HTERT RPE-1 (cell line): ENCODE measurements around the gene SCO2.

Experiments used
- in situ Hi-C: fragments of 300-500 bp; cut with MboI; formaldehyde crosslinking; loops from 4 replicates; pipeline ENCODE4 v1.14.3; 2020; ENCODE audit warnings: low sequenced_read_pairs

The SCO2 gene

DNA sequence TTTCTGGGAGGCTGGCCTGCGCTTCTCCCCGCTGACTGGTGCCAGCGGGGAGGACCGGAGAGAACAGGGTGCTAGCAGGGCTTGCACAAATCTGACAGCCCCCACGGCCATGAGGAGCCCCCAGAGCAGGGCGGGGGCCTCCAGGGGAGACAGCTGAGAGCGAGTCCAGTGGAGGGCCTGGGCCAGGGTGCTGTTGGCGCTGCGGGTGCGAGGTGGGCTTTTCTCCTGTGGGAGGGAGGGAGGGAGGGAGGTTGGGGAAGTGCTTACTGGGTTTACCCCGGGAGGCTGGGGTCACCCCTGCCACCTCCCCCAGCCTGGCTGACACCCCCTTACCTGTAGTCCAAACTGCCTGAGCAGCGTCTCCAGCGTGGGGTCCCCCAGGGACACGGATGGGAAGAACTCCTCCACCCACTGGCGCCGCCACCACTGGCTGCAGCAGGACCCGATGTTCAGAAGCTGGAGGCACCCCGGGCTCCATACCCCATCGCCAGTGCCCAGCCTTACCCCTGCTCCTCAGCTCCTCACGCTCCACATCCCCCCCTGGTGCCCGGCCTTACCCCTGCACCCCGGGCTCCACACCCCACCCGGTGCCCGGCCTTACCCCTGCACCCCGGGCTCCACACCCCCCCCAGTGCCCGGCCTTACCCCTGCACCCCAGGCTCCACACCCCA lies 21.8 kb downstream of the SCO2 start:
- in situ Hi-C loops = no loop called here

DNA sequence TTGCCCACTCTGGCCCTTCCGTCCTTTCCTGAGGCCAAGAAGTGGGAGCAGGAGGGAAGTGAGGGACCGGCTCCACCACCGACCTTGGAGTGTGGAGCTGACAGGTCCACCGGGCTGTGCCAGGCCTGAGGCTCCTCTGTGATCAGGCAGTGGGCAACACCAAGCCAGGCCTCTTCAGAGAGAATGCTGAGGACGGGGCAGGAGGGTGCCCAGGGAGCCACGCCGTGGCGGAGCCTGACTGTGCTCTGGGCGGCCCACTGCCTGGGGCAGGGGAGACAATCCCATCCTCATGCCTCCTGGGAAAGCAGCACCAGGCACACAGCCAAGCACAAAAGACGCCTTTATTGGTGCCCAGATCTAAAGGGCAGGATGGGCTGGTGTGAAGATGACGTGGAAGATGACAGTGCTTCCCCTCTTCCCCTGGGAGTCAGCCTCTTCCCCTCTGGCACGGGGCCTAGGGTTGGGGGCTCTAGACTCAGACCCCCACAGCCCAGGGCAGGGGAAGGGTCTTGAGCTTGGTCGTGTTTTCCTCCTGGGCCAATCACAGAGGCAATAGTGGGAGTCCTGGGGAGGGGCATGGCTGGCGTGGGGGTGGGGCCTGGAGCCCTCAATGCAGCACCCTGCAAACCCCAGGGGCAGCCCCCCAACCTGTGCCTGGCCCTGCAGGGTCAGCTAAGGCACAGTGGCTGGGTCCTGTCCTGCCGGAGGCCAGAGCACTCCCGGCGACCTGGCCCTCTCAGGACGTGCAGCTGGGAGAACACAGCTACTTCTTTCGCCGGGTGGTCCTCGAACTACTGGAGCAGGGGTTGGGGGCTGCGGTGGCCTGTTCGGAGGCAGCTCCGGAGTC lies 22.5 kb downstream of the SCO2 start:
- in situ Hi-C loops = no loop called here

DNA sequence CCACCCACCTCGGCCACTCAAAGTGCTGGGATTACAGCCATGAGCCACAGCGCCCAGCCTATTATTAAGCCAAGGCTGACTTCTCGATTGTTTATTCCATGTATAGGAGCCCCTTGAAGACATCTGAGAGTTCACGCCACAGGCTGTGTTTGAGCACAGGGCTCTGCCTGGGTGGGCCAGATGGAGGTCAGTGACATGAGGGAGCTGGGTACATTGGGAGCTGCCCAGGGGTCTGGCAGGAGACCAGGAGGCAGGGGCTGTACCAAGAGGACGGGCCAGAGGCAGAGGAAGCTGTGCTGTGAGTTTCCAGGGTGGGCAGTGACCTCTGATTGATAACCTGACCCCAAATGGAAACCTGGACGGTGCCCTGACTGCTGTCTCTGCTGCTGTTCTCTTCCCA lies 23.3 kb downstream of the SCO2 start:
- in situ Hi-C loops = no loop called here

DNA sequence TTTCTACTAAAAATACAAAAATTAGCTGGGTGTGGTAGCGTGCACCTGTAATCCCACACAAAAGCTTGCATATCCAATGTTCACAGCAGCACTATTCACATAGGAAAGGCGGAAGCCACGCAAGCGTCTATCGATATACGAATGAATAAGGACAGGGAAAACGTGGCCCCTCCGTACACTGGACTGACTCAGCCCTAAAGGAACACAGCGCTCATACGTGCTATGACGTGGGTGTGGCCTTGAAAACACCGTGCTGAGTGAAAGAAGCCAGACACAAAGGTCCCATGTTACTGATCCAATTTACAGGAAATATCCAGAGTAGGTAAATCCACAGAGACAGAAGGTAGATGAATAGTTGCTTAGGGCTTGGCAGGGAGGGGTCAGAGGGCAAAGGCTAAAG lies 24.9 kb downstream of the SCO2 start:
- in situ Hi-C loops = no loop called here

DNA sequence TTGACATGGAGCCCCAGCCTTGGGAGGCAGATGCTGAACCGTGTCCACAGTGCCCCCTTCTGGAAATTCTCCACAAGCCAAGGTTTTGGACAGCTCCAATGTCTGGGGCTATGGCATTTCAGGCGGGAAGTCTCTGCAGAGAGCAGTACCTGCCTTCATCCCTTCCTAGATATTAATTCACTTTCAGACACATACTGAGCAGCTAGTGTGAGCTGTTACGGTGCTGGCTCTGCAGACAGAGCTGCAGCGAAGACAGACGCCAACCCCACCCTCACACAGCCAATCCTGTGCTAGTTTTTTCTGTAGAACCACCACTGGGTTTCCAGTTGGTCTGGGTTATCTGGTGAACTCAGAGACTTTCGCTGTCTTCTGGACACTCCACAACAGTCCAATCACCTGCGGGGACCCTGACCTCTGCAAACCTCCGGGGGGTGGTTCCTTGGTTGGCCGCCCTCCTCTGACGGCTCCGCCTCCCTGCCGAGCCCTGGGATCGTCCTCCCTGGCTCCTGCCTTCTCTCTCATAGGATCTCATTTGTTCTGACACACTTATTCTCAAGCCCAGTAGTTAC lies 27.0 kb downstream of the SCO2 start:
- in situ Hi-C loops = no loop called here

DNA sequence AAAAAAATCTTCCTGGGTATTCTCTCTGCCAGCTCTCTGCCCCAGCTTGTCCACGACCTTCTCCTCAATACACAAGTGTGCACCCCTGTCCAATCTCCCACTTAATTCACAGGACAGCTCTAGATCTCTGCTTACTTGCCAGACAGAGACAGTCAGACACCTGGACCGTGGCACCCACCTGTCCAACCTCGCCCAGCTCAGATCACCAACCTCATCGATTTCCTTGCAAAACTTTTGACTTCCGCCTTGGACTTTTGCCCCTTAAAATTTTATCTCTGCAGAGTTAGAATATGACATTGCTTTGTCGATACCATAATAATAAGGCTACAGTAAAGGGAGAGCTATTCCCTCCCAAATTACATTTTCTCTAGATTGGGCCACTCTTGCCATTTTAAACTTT lies 28.3 kb downstream of the SCO2 start:
- in situ Hi-C loops = no loop called here

DNA sequence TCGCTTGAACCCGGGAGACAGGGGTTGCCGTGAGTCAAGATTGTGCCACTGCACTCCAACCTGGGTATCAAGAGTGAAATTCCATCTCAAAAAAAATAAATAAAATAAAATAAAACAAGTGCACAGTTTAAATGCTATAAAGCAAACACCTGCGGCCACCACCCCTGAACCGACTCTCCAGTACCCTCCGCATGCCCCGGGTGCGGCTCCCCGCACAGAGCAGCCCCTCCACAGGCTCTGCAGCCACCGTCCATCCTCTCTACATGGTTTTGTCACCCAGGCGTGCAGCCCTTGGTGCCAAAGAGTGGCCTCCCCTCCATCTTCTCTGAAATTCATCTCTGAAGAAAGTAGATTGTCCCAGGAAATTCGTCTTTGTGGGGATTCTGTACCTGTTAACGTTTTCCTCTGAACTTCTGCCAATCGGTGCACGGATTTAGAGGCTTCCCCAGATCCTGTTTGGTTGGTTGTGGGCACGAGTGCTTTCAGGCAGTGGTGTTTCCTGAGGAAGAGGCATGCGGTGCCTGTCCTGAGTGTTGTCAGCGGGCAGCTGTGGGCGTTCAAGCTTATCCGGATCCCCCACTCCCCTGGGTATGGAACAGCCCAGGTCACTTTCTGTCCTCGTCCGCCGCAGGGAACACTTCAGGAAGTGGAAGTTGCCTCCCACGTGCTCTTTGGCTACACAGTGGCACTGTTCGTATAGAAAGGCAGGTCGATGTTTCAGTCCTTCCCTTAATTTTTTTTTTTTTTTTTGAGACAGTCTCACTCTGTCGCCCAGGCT lies 34.7 kb downstream of the SCO2 start:
- in situ Hi-C loops = no loop called here

DNA sequence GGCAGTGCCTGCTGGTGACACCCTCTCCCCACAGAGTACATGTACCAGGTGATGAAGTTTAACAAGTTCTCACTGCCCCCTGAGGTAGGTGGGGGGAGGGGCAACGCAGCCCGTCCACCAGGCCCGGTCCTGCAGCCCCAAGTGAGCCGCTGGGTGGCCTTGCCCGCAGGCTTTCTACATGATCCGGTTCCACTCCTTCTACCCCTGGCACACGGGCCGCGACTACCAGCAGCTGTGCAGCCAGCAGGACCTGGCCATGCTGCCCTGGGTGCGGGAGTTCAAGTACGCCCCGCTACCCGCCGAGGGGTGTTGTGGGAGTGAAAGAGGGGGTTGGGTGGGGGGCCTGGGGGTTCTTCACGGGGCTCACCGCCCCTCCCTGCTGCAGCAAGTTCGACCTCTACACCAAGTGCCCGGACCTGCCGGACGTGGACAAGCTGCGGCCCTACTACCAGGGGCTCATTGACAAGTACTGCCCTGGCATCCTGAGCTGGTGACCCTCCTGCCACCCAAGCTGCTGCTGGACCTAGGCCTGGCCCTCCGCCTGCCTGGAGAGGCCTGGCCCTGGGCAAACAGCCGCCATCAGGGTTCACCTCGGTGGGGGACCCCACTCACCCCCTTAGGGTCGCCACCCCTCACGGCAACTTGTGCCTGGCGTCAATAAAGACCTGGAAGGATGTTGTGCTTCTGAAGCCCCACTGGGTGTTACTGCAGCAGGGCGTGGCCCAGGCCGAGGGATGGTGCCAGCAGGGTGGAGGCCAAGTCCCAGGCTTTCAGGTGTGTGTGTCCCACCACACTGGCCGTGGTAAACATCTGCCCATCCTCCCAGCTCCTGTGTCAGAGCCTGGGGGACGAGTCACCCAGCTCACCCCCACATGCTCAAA lies 35.8 kb downstream of the SCO2 start:
- in situ Hi-C loops = no loop called here

DNA sequence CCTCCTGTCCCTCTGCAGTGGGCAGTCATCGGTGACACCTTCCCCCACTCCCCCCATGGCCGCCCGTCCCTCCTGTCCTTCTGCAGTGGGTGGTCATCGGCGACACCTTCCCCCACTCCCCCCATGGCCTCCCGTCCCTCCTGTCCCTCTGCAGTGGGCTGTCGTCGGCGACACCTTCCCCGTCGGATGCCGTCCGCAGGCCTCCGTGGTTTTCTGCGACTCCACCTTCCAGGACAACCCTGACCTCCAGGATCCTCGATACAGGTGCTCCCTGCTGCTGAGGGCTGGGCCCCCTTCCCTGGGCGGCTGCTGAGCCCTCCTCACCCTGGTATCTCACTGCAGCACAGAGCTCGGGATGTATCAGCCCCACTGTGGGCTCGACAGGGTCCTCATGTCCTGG lies 36.5 kb downstream of the SCO2 start:
- in situ Hi-C loops = no loop called here

DNA sequence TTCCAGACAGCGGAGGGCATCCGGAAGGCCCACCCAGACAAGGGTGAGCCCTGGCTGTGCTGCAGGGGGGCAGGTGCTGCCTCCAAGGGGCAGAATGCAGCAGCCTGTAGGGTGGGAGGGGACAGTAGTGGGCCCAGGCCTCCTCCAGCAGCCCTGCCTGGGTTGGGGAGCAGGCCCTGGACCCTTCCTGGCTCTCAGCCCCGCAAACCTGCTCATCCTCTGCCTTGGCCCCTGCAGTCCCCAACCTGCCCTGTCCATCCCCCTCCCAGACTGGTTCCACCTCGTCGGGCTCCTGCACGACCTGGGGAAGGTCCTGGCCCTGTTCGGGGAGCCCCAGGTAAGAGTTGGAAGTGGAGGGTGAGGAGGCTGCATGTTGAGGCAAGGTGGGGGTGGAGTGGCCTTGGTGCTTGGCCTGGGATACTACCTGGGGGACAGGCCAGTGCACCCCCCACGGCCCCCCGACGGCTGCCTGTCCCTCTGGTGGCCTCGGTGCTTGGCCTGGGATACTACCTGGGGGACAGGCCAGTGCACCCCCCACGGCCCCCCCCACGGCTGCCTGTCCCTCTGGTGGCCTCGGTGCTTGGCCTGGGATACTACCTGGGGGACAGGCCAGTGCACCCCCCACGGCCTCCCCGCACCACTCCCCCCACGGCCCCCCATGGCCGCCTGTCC lies 37.3 kb downstream of the SCO2 start:
- in situ Hi-C loops = no loop called here

DNA sequence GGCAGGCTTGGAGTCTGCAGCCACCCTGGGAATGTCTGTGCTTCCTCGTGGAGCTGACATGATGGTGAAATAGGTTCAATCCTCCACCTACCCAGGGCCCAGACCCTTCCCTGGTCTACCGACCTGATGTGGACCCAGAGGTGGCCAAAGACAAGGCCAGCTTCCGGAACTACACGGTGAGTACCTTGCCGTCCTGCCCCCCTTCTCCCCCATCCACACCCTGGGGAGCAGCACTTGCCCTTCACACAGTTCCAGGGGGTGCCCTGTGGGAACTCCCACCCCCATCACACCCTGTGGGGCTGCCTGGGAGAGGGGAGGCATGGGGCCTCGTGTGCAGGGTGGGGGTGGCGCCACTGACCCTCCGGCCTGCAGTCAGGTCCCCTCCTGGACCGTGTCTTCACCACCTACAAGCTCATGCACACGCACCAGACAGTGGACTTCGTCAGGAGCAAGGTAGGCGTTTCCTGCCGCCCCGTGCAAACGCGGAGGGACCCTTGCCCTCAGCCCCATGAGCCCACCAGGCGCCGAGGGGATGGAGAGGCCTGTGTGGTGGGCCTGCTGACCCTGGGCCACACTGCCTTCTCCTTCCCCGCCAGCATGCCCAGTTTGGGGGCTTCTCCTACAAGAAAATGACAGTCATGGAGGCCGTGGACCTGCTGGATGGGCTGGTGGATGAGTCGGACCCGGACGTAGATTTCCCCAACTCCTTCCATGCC lies 38.0 kb downstream of the SCO2 start:
- in situ Hi-C loops = no loop called here

DNA sequence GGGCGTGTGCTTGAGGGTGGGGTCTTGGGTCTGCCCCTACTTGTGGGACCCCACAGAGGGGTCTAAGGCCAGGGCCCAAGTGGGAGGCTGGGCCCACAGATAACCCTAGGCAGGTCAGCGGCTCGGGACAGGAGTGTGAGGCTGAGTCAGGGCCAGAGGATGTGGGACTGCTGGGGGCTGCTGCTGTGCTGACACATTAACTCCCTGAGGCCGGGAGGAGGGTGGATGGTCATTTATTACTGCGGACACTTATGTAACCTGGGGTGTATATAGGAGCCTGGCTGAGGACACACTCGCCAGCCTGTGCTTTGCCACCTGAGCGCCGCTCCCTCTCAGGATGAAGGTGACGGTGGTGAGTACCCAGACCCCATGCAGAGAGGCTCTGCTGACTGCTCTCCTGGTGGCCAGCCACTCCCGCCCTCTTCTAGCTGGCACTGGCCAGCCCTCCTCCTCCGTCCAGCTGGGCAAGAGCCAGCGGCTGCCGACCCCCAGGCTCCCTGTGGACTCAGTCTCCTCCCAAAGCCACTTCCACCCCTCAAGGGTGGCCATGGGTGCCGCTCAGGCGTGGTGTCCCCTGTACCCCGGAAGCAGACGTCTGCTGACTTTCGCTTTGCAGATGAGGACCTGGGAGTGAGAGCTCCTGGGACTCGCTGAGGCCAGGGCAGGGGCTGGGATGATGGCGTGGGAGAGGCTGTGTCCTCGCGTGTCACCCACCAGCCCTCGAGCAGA lies 38.7 kb downstream of the SCO2 start, which contains the start of gene MIOX:
Gene MIOX, plus strand, starts transcription at position 299 of the 729 bp plus-strand sequence. Its CDS starts 39 bp downstream, at position 338.
- in situ Hi-C loops = no loop called here

DNA sequence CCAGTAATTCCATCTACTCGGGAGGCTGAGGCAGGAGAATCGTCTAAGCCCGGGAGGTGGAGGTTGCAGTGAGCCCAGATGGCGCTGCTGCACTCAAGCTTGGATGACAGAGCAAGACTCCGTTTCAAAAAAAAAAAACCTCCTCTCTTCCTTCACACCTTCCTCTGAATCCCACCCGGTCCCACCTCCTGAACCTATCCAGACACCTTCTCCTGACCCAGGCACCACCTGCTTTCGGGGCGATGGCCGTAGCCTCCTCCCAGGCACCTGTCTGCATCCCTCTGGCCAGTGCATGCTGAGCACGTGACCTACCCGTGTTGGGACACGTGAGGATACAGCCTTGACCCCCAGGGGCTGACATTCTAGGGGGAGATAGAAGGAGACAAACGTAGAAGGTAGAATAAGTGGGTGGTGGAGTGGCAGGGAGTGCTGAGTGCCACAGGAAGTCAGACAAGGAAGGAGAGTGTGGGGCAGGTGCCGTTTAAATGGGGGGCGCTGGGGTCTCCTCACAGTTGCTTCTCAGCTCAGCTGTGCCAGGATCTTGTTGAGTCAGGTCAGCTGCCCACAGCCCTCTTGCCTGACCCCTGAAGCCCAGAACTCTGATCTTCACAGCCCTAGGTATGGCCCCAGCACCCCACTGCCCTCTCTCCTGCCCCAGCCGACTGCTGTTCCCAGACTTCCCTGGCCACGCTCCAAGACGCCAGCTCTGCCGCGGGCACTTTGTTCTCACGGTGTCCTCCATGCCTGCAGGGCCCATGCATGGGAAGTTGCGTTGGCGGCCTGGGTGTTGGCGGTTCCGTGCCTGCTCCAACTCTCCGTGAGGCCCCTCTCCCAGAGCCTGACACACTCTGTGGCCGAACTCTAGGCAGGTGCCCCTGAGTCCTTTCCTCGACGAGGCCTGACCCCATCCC lies 39.9 kb downstream of the SCO2 start:
- in situ Hi-C loops = no loop called here

DNA sequence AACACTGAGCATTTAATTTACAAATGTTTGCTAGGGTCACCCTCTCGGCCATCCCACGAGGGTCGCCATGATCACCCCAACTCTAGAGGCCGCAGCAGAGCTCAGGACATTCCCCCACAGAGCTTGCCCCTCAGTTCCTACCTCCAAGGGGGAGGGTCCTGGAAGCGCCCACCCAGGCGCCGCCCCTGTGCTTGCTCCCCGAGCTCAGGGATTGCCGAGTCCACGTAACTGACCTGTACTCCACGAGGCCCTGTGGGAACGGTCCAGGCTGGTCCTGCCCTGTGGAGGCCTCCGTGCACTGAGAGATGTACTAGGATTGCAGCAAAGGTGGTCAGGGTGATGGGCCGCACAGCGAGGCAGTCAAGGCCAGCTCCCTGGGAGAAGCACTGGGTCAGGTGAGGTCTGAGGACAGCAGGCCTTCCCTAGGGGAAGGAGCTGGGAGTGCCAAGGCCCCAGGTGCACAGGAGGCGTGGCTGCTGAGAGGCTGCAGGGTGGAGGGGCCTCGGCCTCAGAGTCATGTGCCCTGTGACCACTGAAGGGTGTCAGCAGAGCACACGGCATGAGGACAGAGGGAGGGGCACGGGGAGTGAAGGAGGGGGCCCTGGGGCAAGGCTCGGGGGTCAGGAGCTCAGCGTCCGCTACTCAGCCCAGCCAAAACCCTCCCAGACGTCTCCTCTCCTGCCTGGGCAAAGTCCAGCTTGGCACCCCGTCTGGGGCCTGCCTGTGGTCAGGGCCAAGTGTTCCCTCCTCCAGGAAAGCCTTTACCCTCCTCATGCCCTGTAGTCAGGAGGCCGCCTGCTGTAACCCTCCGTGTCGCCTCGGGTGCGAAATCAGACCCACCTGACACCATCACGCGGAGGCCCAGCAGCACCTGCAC lies 41.2 kb downstream of the SCO2 start:
- in situ Hi-C loops = no loop called here

DNA sequence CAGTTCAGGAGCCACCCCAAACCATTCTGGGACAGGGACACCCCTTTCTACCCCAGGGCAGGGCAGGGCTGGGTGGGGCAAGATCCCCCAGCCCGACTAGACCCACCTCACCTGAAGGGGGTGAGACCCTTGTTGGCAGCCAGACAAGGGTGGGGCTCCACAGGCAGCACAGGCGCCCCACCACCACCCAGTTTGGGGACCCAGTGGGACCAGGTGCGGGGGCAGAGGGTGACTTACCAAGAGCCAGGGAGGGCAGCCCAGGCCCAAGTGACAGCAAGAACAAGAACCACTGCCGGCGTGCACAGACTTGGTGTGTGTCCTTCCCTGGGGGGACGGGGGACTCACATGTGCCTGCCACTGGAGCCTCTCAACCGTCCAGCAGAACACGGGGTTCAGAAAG lies 41.8 kb downstream of the SCO2 start:
- in situ Hi-C loops = no loop called here

DNA sequence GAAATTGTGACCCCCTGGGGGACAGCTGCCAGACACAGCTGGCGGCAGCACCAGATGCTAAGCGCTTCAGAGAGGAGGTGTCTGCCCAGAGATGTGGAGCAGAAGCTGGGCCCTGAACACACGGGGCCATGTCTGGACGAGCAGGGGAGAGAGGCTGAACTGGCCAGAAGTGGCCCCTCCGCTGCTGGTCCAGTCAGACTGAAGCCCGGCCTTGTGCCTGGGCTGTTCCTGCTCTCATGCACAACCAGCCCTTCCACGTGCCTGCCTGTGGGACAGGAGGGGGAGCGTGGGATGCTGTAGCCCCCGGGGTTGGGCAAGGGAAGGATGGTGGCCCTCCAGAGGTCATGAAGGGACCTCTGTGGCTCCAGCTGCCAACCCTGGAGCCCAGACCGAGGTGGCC lies 42.3 kb downstream of the SCO2 start:
- in situ Hi-C loops = no loop called here
